Adipocyte (in vitro differentiated cells): ENCODE measurements around the gene CD180.
A peak's percentile ranks its signal among the peaks of the same experiment; 100 is the strongest.

Experiments
- DNase-seq: peaks from one replicate; pipeline ENCODE4 v3.0.0-alpha.2; 2015; ENCODE audit warnings: low read depth
- H3K27me3 ChIP-seq: replicated peaks from 2 replicates; pipeline ENCODE4 v1.7.0; 2013; ENCODE audit warnings: mild to moderate bottlenecking, low read length, moderate library complexity; ENCODE audit not compliant: control insufficient read depth, insufficient read depth
- H3K36me3 ChIP-seq: 2 replicates; pipeline ENCODE4 v1.7.0; 2013; ENCODE audit warnings: low read length, mild to moderate bottlenecking, moderate library complexity; ENCODE audit not compliant: control insufficient read depth, insufficient read depth, severe bottlenecking
- H3K4me1 ChIP-seq: 2 replicates; pipeline ENCODE4 v1.7.0; 2013; ENCODE audit warnings: mild to moderate bottlenecking, low read length, moderate library complexity; ENCODE audit not compliant: control insufficient read depth, insufficient read depth
- H3K4me3 ChIP-seq: 2 replicates; pipeline ENCODE4 v1.7.0; 2013; ENCODE audit warnings: mild to moderate bottlenecking, low read length, moderate library complexity
- H3K9ac ChIP-seq: 2 replicates; pipeline ENCODE4 v1.7.0; 2013; ENCODE audit warnings: mild to moderate bottlenecking, low read length, moderate library complexity
- H3K9me3 ChIP-seq: 2 replicates; pipeline ENCODE4 v1.7.0; 2013; ENCODE audit warnings: mild to moderate bottlenecking, low read length, moderate library complexity; ENCODE audit not compliant: control insufficient read depth

The CD180 gene

GRCh38 chr5:67168069-67168468, 28.5 kb downstream of the CD180 start:
- Histone ChIP-seq H3K27me3 (no peaks in the 10 kb centered on the region), H3K36me3 (peaks cover 34% of the 10 kb centered on the region), H3K4me1 (peaks cover 17% of the 10 kb centered on the region), H3K4me3 (no peak overlapping the region), H3K9me3 (no peaks in the 10 kb centered on the region), H3K9ac (no peak overlapping the region)
- no peak for DNase-seq

- no peak for DNase-seq
- Histone ChIP-seq H3K27me3 (no peaks in the 10 kb centered on the region), H3K4me3 (peak overlapping the region; percentile 8), H3K9ac (peak overlapping the region; percentile 80), H3K36me3 (peaks cover 42% of the 10 kb centered on the region), H3K9me3 (no peaks in the 10 kb centered on the region), H3K4me1 (peaks cover 17% of the 10 kb centered on the region)
These were observed 29.9 kb downstream of the CD180 start for GRCh38 chr5:67166460-67167285.

GRCh38 chr5:67165526-67166459, 30.8 kb downstream of the CD180 start:
- H3K4me3 ChIP-seq = peak overlapping the region; percentile 8
- H3K36me3 ChIP-seq = peaks cover 42% of the 10 kb centered on the region
- no peaks in the 10 kb centered on the region for H3K9me3 ChIP-seq
- peaks cover 19% of the 10 kb centered on the region for H3K4me1 ChIP-seq
- DNase-seq = peak; percentile 74
- H3K27me3 ChIP-seq = no peaks in the 10 kb centered on the region
- peak overlapping the region; percentile 80 for H3K9ac ChIP-seq

- no peak overlapping the region for H3K9ac ChIP-seq
- H3K36me3 ChIP-seq = peaks cover 46% of the 10 kb centered on the region
- DNase-seq = no peak
- H3K4me3 ChIP-seq = no peak overlapping the region
- peaks cover 26% of the 10 kb centered on the region for H3K4me1 ChIP-seq
- no peaks in the 10 kb centered on the region for H3K9me3 ChIP-seq
- H3K27me3 ChIP-seq = no peaks in the 10 kb centered on the region
These were observed 31.6 kb downstream of the CD180 start for GRCh38 chr5:67164856-67165525.

DNA sequence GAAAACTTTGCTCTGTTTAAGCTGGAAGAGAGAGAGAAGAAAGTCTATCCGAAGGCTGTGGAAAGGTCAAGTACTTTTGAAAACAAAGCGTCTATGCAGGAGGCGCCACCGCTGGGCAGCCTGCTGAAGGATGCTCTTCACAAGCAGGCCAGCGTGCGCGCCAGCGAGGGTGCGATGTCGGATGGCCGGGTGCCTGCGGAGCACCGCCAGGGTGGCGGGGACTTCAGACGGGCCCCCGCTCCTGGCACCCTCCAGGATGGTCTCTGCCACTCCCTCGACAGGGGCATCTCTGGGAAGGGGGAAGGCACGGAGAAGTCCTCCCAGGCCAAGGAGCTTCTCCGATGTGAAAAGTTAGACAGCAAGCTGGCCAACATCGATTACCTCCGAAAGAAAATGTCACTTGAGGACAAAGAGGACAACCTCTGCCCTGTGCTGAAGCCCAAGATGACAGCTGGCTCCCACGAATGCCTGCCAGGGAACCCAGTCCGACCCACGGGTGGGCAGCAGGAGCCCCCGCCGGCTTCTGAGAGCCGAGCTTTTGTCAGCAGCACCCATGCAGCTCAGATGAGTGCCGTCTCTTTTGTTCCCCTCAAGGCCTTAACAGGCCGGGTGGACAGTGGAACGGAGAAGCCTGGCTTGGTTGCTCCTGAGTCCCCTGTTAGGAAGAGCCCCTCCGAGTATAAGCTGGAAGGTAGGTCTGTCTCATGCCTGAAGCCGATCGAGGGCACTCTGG, 32.6 kb downstream of the CD180 start:
- Histone ChIP-seq H3K9ac (no peak overlapping the region), H3K27me3 (no peaks in the 10 kb centered on the region), H3K36me3 (peaks cover 46% of the 10 kb centered on the region), H3K9me3 (no peaks in the 10 kb centered on the region), H3K4me3 (no peak overlapping the region), H3K4me1 (peaks cover 26% of the 10 kb centered on the region)
- DNase-seq = no peak

DNA sequence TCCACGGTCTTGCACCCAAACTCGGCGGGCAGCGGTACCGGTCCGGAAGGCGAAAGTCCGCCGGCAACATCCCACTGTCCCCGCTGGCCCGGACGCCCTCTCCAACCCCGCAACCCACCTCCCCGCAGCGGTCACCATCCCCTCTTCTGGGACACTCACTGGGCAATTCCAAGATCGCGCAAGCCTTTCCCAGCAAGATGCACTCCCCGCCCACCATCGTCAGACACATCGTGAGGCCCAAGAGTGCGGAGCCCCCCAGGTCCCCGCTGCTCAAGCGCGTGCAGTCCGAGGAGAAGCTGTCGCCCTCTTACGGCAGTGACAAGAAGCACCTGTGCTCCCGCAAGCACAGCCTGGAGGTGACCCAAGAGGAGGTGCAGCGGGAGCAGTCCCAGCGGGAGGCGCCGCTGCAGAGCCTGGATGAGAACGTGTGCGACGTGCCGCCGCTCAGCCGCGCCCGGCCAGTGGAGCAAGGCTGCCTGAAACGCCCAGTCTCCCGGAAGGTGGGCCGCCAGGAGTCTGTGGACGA, 33.3 kb downstream of the CD180 start:
- H3K9me3 ChIP-seq = no peaks in the 10 kb centered on the region
- no peak overlapping the region for H3K4me3 ChIP-seq
- H3K36me3 ChIP-seq = peaks cover 46% of the 10 kb centered on the region
- peaks cover 26% of the 10 kb centered on the region for H3K4me1 ChIP-seq
- H3K9ac ChIP-seq = no peak overlapping the region
- no peaks in the 10 kb centered on the region for H3K27me3 ChIP-seq
- DNase-seq = no peak

- Histone ChIP-seq H3K9ac (peak overlapping the region; percentile 47), H3K4me1 (peaks cover 24% of the 10 kb centered on the region), H3K4me3 (no peak overlapping the region), H3K9me3 (no peaks in the 10 kb centered on the region), H3K27me3 (no peaks in the 10 kb centered on the region), H3K36me3 (peaks cover 47% of the 10 kb centered on the region)
- DNase-seq = no peak
These were observed 34.8 kb downstream of the CD180 start for GRCh38 chr5:67161767-67162166.

DNA sequence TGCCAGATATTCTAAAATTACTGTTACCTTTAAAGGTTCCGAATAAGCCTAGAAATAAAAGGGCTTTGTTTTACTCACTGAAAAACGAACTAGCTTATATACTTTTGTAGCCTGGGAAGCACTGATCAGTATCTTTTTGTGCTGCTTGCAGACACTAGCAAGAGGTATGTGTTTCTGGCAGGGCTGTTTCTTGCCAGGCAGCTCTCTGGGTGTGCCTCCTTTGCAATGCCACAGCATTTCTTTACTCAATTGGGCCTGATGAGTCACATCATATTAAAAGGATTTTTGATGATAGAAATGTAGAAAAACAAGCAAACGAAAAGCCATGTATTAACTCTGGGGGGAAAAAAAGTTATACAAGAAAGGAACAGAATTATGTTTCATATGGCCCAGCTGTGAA, 35.6 kb downstream of the CD180 start:
- Histone ChIP-seq H3K4me1 (peaks cover 18% of the 10 kb centered on the region), H3K9ac (peak overlapping the region; percentile 47), H3K4me3 (no peak overlapping the region), H3K36me3 (peaks cover 47% of the 10 kb centered on the region), H3K27me3 (no peaks in the 10 kb centered on the region), H3K9me3 (no peaks in the 10 kb centered on the region)
- peak; percentile 91 for DNase-seq

DNA sequence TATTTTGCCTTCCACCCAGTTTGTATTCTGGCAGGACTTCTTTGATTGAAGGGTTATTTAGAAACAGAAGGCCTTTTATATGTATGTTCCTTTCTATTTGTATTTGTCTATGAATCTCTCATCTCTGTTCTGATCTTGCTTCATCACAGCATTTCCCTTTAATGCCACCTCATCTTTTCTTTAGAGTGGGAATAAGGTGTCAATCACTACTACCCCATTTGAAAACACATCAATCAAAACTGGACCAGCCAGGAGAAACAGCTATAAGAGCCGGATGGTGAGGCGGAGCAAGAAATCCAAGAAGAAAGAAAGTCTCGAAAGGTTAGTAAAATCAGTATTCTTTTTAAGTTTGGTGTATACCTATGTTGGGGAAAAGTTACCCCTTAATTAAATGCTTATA, 36.3 kb downstream of the CD180 start:
- Histone ChIP-seq H3K4me3 (no peak overlapping the region), H3K36me3 (peaks cover 45% of the 10 kb centered on the region), H3K4me1 (peaks cover 13% of the 10 kb centered on the region), H3K9ac (peak overlapping the region; percentile 47), H3K27me3 (no peaks in the 10 kb centered on the region), H3K9me3 (no peaks in the 10 kb centered on the region)
- no peak for DNase-seq

- Histone ChIP-seq H3K36me3 (peaks cover 45% of the 10 kb centered on the region), H3K9ac (no peak overlapping the region), H3K27me3 (no peaks in the 10 kb centered on the region), H3K4me1 (peaks cover 13% of the 10 kb centered on the region), H3K4me3 (no peak overlapping the region), H3K9me3 (no peaks in the 10 kb centered on the region)
- DNase-seq = peak; percentile 49
These were observed 39.5 kb downstream of the CD180 start for GRCh38 chr5:67156976-67157583.
